Measurements from ENCODE around the gene PSORS1C2. TPM values are rescaled to one million over a fixed set of nuclear protein-coding genes. Genes with fewer than 3 reads are reported as not detected.

Gene PSORS1C2
- polyA plus RNA-seq, 2 of the 4 experiments (the other 2 are of a cell fraction), result 0.08 TPM; not detected in 1

- TF ChIP-seq HEYL (CRISPR knock-in tag; IDR thresholded peaks at IDR 0.05), result no peak
- no peak for TF ChIP-seq EHF (CRISPR knock-in tag; IDR thresholded peaks at IDR 0.05)
- TF ChIP-seq RARB (CRISPR knock-in tag; IDR thresholded peaks at IDR 0.05), result no peak
- TF ChIP-seq MAFK (IDR thresholded peaks at IDR 0.05; ENCODE audit: partially characterized antibody), result no peak
- no peak for TF ChIP-seq CTCF (IDR thresholded peaks at IDR 0.05)
- no peak for TF ChIP-seq ATOH8 (CRISPR knock-in tag; IDR thresholded peaks at IDR 0.05; ENCODE audit: low read depth)
- TF ChIP-seq RAD21 (conservative IDR thresholded peaks at IDR 0.05 in 1 of 2, IDR thresholded peaks at IDR 0.05 in 1 of 2), result no peak
- no peak for TF ChIP-seq TP53 (CRISPR knock-in tag; IDR thresholded peaks at IDR 0.05)
- TF ChIP-seq RCOR1 (IDR thresholded peaks at IDR 0.05; ENCODE audit: low read depth, low read length), result no peak
- no peak for TF ChIP-seq HOXA7 (CRISPR knock-in tag; IDR thresholded peaks at IDR 0.05)
- TF ChIP-seq TFCP2L1 (CRISPR knock-in tag; IDR thresholded peaks at IDR 0.05), result no peak
- no peak for TF ChIP-seq SREBF2 (IDR thresholded peaks at IDR 0.05)
- TF ChIP-seq PHF8 (IDR thresholded peaks at IDR 0.05; ENCODE audit: borderline replicate concordance, low read depth), result no peak
- no peak for TF ChIP-seq REST (IDR thresholded peaks at IDR 0.05)
- TF ChIP-seq FOSL2 (IDR thresholded peaks at IDR 0.05), result no peak
- no peak for TF ChIP-seq FOSL2 (CRISPR knock-in tag; IDR thresholded peaks at IDR 0.05)
- peak within 1 kb of the TSS; percentile 100 for H3K4me2 ChIP-seq
- FAIRE-seq (no peak), ATAC-seq (peak; percentile 57 to 65; a peak in 5 of 6 replicates), DNase-seq (ENCODE audit: low read depth in 1 of 2, low spot score in 1 of 2) (no peak)
- peaks cover 15% of the 10 kb centered on the region; the same call in 2 of the 3 replicates for H3K4me1 ChIP-seq
- POLR2A ChIA-PET, result interaction anchor here (1.0 kb wide), 1 partner anchor 20 kb away, joined by 3 read pairs; no protein-coding TSS in a partner anchor
- CTCF ChIA-PET, result interaction anchor here (0.7 to 1.0 kb wide), 2 partner anchors 11 to 20 kb away, joined by 3 read pairs; no protein-coding TSS in a partner anchor
- H3K9me3 ChIP-seq, result no peaks in the 10 kb centered on the region
- peak within 1 kb of the TSS; percentile 90 to 94 for H3K27ac ChIP-seq
- H3K4me3 ChIP-seq, result peak within 1 kb of the TSS; percentile 78
- 15% methylated on average over 12 of the region's 14 CpGs for WGBS (ENCODE audit: missing lambda C conversion rate)
Observed at GRCh38 chr6:31157513-31158139, 18.8 kb upstream of the PSORS1C2 start, which contains the start of gene CCHCR1. Gene CCHCR1 (minus strand): TSS chr6:31157802. CDS start chr6:31157600, 202 bp downstream.

GRCh38 chr6:31156641-31157040 is 17.8 kb upstream of the PSORS1C2 start:
- ChIA-PET POLR2A (no interaction called here), CTCF (interaction anchor here (1.4 to 2.0 kb wide), 2 partner anchors 19 to 36 kb away, joined by 4 to 9 read pairs; partner anchors contain the start of gene PSORS1C2)
- Histone ChIP-seq H3K9me3 (no peaks in the 10 kb centered on the region), H3K4me2 (peak overlapping the region; percentile 100; the same call in 2 of the 3 replicates), H3K4me1 (peaks cover 15% of the 10 kb centered on the region; the same call in 2 of the 3 replicates), H3K27ac (no peak overlapping the region), H3K4me3 (no peak overlapping the region)
- ATAC-seq (no peak), FAIRE-seq (no peak), DNase-seq (ENCODE audit: low read depth in 1 of 2, low spot score in 1 of 2) (no peak)
- WGBS (ENCODE audit: missing lambda C conversion rate), result 89% methylated on average over 7 of the region's 7 CpGs
- no peak for TF ChIP-seq CHD2 (IDR thresholded peaks at IDR 0.05; ENCODE audit: low read length, partially characterized antibody)
- TF ChIP-seq EHF (CRISPR knock-in tag; IDR thresholded peaks at IDR 0.05), result no peak
- no peak for TF ChIP-seq JUN (IDR thresholded peaks at IDR 0.05)
- no peak for TF ChIP-seq HES2 (IDR thresholded peaks at IDR 0.05)
- TF ChIP-seq ZNF302 (CRISPR knock-in tag; IDR thresholded peaks at IDR 0.05), result no peak
- no peak for TF ChIP-seq TFCP2L1 (CRISPR knock-in tag; IDR thresholded peaks at IDR 0.05)
- no peak for TF ChIP-seq PHF8 (IDR thresholded peaks at IDR 0.05; ENCODE audit: borderline replicate concordance, low read depth)
- no peak for TF ChIP-seq HMGXB4 (CRISPR knock-in tag; IDR thresholded peaks at IDR 0.05; ENCODE audit: borderline replicate concordance)
- TF ChIP-seq ATOH8 (CRISPR knock-in tag; IDR thresholded peaks at IDR 0.05; ENCODE audit: low read depth), result no peak
- TF ChIP-seq RAD21 (conservative IDR thresholded peaks at IDR 0.05 in 1 of 2, IDR thresholded peaks at IDR 0.05 in 1 of 2), result no peak
- TF ChIP-seq BHLHE40 (IDR thresholded peaks at IDR 0.05; ENCODE audit: low read depth, low read length), result no peak
- TF ChIP-seq ELK1 (IDR thresholded peaks at IDR 0.05; ENCODE audit: low read depth, low read length), result no peak
- no peak for TF ChIP-seq MAFK (IDR thresholded peaks at IDR 0.05; ENCODE audit: partially characterized antibody)
- no peak for TF ChIP-seq RNF2 (IDR thresholded peaks at IDR 0.05; ENCODE audit: borderline replicate concordance, low read depth)

Measured in A549 (cell line).